ENCODE data around the gene CNPY1. TPM values are rescaled to one million over a fixed set of nuclear protein-coding genes. Genes with fewer than 3 reads are reported as not detected.
A peak's percentile ranks its signal among the peaks of the same experiment; 100 is the strongest.

CNPY1 gene
- total and polyA plus RNA-seq, 2 experiments from 2014 or later = not detected

DNA sequence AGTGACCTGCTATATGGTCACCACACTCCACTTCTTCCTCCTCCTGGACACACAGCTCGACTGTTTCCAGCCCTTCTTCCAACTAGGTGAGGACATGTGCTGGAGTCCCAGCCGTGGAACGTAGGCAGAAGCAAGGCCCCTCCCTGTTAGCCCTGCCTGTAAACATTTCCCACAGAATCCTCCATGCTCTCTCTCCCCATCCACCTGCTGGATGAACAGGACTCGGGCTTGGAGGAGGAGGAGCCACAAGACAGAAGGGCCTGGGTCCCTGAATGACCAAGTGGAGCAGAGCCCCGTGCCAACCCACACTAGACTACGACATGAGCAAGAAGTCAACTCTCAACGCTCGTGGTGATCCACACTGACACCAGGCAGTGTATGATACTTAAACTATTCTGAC lies 9.9 kb downstream of the CNPY1 start:
- no peaks in the 10 kb centered on the region for H4K20me1 ChIP-seq (ENCODE audit: insufficient read depth, poor library complexity, severe bottlenecking)
- peaks cover 65% of the 10 kb centered on the region for H3K27me3 ChIP-seq
- WGBS (ENCODE audit: low lambda C conversion rate, missing lambda C conversion rate) = 75% methylated on average over 8 of the region's 8 CpGs

DNA sequence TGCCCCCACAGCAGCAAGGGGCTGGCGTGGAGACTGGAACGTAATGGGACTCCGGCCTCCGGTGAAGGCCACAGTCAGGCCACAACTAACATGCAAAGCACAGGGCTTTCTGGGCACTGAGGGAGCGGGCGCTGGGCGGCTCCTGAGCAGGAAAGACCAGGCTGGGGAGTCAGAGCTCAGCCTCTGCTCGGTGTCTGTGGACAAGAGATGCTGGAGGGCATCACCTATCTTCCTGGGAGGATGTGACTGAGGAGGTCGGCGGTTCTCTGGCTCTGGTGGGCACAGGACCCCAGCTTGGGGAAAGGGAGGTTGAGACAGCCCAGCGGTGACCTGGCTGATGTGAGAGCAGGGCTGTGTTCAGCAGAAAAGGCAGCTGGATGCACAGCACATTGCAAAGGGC lies 11.7 kb downstream of the CNPY1 start:
- no peak overlapping the region for H2AFZ ChIP-seq
- no peaks in the 10 kb centered on the region for H3K9me2 ChIP-seq (replicated peaks; ENCODE audit: insufficient read depth)
- no peak overlapping the region for H3K4me3 ChIP-seq
- H3K79me2 ChIP-seq = no peaks in the 10 kb centered on the region
- peaks cover 9% of the 10 kb centered on the region for H3K4me1 ChIP-seq (ENCODE audit: insufficient read depth)
- H4K20me1 ChIP-seq (ENCODE audit: insufficient read depth, poor library complexity, severe bottlenecking) = no peaks in the 10 kb centered on the region
- no peak overlapping the region for H3K27ac ChIP-seq
- H3K4me2 ChIP-seq = no peak overlapping the region
- 88% methylated on average over 11 of the region's 11 CpGs for WGBS (ENCODE audit: low lambda C conversion rate, missing lambda C conversion rate)
- peaks cover 81% of the 10 kb centered on the region for H3K27me3 ChIP-seq
- H3K9me3 ChIP-seq (ENCODE audit: low read depth) = no peaks in the 10 kb centered on the region
- H3K36me3 ChIP-seq (replicated peaks; ENCODE audit: insufficient read depth, low read depth) = no peaks in the 10 kb centered on the region
- DNase-seq (ENCODE audit: low spot score) = no peak
- TF ChIP-seq EZH2 (IDR thresholded peaks at IDR 0.05; ENCODE audit: borderline replicate concordance) (no peak), EZH2phosphoT487 (IDR thresholded peaks at IDR 0.05; ENCODE audit: low read depth, severe bottlenecking, unreplicated experiment) (no peak)
- TF ChIP-seq, protein P1, sequence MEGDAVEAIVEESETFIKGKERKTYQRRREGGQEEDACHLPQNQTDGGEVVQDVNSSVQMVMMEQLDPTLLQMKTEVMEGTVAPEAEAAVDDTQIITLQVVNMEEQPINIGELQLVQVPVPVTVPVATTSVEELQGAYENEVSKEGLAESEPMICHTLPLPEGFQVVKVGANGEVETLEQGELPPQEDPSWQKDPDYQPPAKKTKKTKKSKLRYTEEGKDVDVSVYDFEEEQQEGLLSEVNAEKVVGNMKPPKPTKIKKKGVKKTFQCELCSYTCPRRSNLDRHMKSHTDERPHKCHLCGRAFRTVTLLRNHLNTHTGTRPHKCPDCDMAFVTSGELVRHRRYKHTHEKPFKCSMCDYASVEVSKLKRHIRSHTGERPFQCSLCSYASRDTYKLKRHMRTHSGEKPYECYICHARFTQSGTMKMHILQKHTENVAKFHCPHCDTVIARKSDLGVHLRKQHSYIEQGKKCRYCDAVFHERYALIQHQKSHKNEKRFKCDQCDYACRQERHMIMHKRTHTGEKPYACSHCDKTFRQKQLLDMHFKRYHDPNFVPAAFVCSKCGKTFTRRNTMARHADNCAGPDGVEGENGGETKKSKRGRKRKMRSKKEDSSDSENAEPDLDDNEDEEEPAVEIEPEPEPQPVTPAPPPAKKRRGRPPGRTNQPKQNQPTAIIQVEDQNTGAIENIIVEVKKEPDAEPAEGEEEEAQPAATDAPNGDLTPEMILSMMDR (IDR thresholded peaks at IDR 0.05; ENCODE audit: poor library complexity) = no peak

More for the DNA sequence above, 9.9 kb downstream of the CNPY1 start:
- Histone ChIP-seq H3K4me3 (no peak overlapping the region), H3K9me3 (ENCODE audit: low read depth) (no peaks in the 10 kb centered on the region), H3K4me2 (no peak overlapping the region), H3K4me1 (ENCODE audit: insufficient read depth) (peaks cover 9% of the 10 kb centered on the region), H2AFZ (no peak overlapping the region), H3K79me2 (no peaks in the 10 kb centered on the region), H3K27ac (no peak overlapping the region), H3K9me2 (replicated peaks; ENCODE audit: insufficient read depth) (no peaks in the 10 kb centered on the region), H3K36me3 (replicated peaks; ENCODE audit: insufficient read depth, low read depth) (no peaks in the 10 kb centered on the region)
- no peak for TF ChIP-seq EZH2 (IDR thresholded peaks at IDR 0.05; ENCODE audit: borderline replicate concordance)
- TF ChIP-seq, protein P1 (IDR thresholded peaks at IDR 0.05; ENCODE audit: poor library complexity) = no peak
- TF ChIP-seq EZH2phosphoT487 (IDR thresholded peaks at IDR 0.05; ENCODE audit: low read depth, severe bottlenecking, unreplicated experiment) = no peak
- no peak for DNase-seq (ENCODE audit: low spot score)

DNA sequence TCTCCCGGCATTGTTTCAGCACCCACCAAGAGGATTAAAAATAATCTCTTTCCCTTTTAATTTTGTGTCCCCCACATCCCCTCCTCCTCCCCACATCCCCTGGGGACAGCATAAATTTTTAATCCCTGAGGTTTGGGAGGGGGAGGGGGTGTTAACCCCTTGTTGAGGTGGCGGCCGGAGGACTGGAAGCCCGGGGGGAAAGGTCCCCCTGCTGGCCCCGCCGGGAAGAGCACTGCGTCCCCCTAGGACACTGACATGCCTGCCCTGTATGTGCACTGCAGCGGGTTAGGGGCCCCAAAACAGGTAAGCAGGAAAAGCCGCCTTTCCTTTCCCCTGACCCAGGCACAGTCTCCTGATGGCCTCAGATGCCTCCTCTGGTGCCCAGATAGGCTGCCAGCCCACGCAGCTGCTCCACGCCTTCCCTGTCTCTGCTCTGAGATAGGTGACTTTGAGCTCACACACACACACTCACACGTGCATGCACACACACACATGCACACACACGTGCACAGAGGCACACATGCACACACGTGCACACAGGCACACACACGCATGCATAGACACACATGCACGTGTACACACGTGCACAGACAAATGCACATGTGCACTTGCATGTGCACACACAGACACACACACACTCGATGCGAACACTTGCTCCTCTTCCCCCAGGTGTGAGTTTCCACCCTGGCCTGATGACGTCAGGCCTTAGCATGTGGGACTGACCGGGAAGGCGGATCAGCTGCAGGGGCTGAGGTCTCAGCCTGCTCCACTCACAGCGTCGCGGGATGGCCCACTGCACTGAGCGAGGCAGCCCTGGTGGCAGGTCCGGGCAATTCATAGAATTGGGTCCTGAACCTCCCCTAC lies 12.3 kb downstream of the CNPY1 start:
- Histone ChIP-seq H3K4me3 (no peak overlapping the region), H4K20me1 (ENCODE audit: insufficient read depth, poor library complexity, severe bottlenecking) (no peaks in the 10 kb centered on the region), H3K79me2 (no peaks in the 10 kb centered on the region), H3K36me3 (replicated peaks; ENCODE audit: insufficient read depth, low read depth) (no peaks in the 10 kb centered on the region), H3K4me2 (peak overlapping the region; percentile 91), H3K27ac (no peak overlapping the region), H2AFZ (no peak overlapping the region), H3K9me2 (replicated peaks; ENCODE audit: insufficient read depth) (no peaks in the 10 kb centered on the region), H3K9me3 (ENCODE audit: low read depth) (no peaks in the 10 kb centered on the region), H3K4me1 (ENCODE audit: insufficient read depth) (peaks cover 9% of the 10 kb centered on the region), H3K27me3 (peaks cover 81% of the 10 kb centered on the region)
- TF ChIP-seq, protein P1 (IDR thresholded peaks at IDR 0.05; ENCODE audit: poor library complexity) = peak; percentile 57
- TF ChIP-seq EZH2phosphoT487 (IDR thresholded peaks at IDR 0.05; ENCODE audit: low read depth, severe bottlenecking, unreplicated experiment) (peak; percentile 36), EZH2 (IDR thresholded peaks at IDR 0.05; ENCODE audit: borderline replicate concordance) (no peak)
- DNase-seq (ENCODE audit: low spot score) = peak; percentile 56
- WGBS (ENCODE audit: low lambda C conversion rate, missing lambda C conversion rate) = 36% methylated on average over 27 of the region's 27 CpGs

Measured in hepatocyte (in vitro differentiated cells).